Ishikawa (cell line): ENCODE measurements around the gene CCDC71.

ENCODE experiments used
- CREB1 ChIP-seq: IDR thresholded peaks from 2 replicates; pipeline ENCODE4 v1.6.1; 2012; ENCODE audit warnings: low read depth
- EP300 ChIP-seq: IDR thresholded peaks from 2 replicates; pipeline ENCODE4 v1.6.1; 2012; ENCODE audit warnings: borderline replicate concordance
- REST ChIP-seq: IDR thresholded peaks from 2 replicates; pipeline ENCODE4 v1.6.1; 2012; ENCODE audit warnings: low read depth, mild to moderate bottlenecking
- TF ChIP-seq, protein P1 (sequence below): IDR thresholded peaks from 2 replicates; pipeline ENCODE4 v1.6.1; 2012

- TF ChIP-seq EP300 = no peak
- TF ChIP-seq CREB1 = no peak
- TF ChIP-seq, protein P1, sequence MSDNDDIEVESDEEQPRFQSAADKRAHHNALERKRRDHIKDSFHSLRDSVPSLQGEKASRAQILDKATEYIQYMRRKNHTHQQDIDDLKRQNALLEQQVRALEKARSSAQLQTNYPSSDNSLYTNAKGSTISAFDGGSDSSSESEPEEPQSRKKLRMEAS = no peak
- TF ChIP-seq REST = no peak
Observed at GRCh38 chr3:49181351-49181750, 15.2 kb upstream of the CCDC71 start.
